Endometrial microvascular endothelial cells (primary cell): ENCODE data around the gene GP2. TPM values are rescaled to one million over a fixed set of nuclear protein-coding genes. Genes with fewer than 3 reads are reported as not detected.

Experiments used
- in situ Hi-C: cut with HindIII; loops from 2 replicates; pipeline ENCODE4 v1.10.0; 2017; ENCODE audit warnings: low sequenced_read_pairs, low pct_unique_long_range_greater_than_20kb; ENCODE audit errors: inconsistent ontology term
- total RNA-seq: library from RNA; depleted of rRNA; stranded (reverse); fragments of >200 nt; gene quantifications from one replicate; pipeline ENCODE4 v1.2.3, GENCODE V29; 2015; ENCODE audit errors: inconsistent ontology term

Gene GP2
- not detected for total RNA-seq

- in situ Hi-C loops: no loop called here
Observed at GRCh38 chr16:20327444-20328041, at the start of gene GP2. GP2 (minus strand) TSS chr16:20327513; CDS start chr16:20326431, 1,082 bp downstream.

DNA sequence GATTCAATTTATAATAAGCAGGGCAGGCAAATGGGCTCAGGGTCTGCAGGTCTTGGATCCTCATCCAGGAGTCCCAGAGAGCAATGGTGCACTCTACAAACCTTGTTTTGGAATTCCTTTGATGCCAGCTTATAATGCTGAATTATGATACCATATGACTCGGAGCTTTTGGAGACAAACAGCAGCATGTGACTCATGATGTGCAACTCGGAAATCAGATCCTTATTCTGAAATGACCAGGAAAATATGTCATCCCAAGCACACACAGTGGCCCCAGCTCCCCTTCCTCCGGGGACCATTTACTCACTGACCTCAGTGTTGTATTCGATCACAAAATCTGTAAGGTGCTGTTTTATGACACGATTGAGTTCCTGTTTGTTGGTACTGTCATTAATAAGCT lies 45.4 kb upstream of the GP2 start:
- in situ Hi-C loops: no loop called here

- in situ Hi-C loops: no loop called here
Observed at GRCh38 chr16:20369452-20370054, 42.2 kb upstream of the GP2 start.

DNA sequence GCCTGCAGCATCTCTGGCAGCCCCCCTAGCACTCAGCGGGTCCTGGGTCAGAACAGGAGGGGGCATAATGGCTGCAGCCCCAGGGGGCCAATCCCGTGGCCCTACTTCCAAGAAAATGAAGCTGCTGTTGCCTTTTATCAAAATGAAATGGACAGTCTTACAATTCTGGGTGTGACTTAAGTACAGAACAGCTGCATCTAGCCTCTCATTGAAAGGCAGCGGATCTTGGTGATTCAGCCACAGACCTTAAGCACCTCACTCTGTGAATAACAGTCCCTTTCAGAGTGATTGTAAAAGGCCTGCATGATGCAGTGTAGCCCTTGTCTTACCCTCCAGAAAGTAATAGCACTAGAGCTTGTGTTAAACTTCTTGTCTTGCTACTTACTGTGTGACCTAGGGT lies 36.7 kb upstream of the GP2 start:
- in situ Hi-C loops: no loop called here

DNA sequence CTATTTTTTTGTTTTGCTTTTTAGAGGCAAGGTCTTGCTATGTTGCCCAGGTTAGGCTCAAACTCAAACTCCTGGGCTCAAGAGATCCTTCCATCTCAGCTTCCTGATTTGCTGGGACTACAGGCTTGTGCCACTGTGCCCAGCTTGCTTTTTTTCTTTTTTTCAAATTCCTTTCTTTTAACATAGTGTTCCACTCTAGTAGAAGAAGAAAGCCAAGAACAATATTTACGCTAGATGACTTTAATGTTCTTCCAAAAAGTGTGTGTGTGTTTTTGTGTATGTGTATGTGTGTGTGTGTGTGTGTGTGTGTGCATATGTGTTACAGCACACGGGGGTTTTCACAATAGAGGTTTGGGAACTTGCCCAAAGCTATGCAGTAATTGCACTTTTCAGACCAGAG lies 35.9 kb upstream of the GP2 start:
- in situ Hi-C loops: no loop called here

DNA sequence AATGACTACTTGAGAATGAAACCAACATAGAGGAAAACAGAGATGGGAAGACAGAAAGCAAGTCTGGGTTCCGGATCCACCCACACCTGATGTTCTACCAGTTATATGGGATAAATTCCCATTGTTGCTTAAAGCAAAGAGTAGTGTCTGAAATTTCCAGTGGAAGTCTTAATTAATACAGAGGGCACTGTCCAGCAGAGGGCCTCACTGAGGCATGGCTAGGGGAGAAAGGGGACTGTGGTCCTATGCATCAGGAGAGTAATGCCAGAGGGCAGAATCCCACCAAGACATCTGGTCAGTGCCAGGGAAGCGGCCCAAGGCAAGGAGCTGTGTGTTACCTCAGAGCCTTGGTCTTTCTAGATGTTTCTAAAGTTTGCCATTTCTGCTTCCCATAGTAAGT lies 32.7 kb upstream of the GP2 start:
- in situ Hi-C loops: no loop called here

GRCh38 chr16:20355114-20355782 lies 27.9 kb upstream of the GP2 start:
- in situ Hi-C loops: no loop called here

DNA sequence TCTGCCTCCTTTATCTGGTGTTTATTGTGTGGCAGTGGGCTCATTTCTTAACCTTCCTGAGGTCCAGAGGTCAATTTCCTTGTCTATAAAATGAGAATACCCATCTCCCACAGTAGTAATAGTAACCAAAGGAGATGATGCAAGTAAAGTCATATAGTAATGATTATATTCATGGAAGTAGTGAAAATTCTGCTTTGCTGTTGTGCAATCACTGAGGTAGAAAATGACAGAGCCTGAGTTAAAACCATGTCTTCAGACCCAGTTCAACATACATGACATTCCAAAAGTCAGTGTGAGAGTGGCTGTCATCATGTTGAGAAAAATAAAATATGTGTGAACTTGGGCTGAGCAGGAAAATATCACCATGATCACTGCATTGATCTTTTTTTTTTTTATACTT lies 26.1 kb upstream of the GP2 start:
- in situ Hi-C loops: no loop called here

GRCh38 chr16:20352615-20353014 lies 25.3 kb upstream of the GP2 start, which contains the start of gene UMOD:
UMOD (minus strand) TSS chr16:20352715; CDS start chr16:20350737, 1,978 bp downstream.
- in situ Hi-C loops: no loop called here

DNA sequence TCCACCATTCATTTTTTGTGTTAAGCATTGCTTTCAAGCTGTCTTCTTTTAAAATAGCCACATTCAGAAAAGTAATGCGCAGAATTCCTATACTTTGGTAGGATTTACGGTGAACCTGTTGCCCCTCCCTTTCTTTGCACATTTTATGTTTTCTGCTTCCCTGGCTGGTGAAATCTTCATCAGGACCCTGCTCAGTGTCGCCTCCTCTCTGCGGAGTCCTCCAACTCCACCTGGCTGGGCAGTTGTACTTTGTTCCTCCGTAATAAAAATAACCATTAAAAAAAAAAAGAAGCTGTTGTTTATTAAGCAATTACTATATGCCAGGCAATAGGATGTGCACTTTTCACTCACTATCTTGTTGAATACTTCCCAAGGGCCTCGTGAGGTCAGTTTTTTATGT lies 22.3 kb upstream of the GP2 start:
- in situ Hi-C loops: no loop called here

DNA sequence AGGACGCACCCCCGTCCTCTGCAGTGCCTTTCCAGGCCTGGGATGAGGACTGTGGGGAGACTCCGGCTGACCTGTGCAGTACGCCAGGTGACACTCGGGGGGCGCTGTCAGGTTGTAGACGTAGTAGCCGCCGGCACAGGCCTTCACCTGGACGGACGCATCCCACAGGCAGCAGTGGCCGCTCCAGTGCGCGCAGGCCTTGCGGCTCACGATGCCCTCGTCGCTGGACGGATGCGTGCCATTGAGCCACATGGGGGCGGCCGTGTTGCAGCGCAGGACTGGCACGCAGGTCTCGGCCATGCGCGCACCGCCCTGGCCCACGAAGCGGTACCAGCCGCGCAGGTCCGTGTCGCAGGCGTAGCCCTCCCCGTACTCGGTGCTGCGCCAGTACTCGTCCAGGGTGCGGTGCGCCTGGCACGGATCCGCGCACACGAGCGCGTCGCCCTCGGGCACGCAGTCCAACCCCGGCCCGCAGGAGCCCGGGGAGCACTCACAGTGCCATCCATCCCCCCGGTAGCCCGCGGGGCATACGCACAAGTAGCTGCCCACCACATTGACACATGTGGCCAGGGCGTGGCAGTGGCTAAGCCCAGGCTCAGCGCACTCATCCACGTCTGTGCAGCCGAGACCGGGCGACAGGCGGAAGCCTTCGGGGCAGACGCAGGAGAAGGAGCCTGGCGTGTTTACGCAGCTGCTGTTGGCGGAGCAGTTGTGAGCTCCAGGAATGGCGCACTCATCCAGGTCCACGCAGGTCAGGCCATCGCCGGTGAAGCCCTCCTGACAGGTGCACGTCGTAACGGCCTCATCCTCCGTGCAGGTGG lies 21.3 kb upstream of the GP2 start:
- in situ Hi-C loops: no loop called here

DNA sequence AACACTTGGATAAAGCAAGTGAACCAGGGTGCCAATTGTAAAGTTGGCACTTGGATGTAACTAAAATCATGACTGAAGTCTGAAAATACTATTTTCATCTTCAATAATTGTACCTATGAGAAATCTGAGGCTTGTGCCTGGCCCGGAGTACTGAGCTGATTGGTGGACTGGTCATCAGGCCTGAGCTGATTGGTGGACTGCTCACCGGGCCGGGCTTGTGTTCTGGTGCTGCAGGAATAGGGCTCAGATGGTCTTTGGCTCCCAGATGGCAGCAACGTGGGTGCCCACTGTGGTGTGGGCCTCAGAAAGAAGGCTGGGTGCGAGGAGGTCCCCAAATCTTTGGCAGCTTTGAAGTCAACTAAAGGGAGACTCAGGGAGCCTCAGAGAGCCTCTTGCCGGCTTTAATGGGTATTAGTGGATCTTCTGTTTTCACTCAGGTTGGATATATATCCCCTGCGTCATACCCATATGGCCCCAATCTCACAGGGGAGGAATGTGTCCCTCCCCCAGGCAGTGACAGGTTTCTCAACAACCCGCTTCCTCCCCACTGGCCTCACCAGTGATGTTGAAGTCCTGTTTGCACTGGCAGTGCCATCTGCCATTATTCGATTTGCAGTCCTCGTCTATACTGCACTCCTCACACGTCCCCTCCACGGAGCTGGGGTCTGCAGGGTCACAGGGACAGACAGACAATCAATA lies 20.5 kb upstream of the GP2 start:
- in situ Hi-C loops: no loop called here

DNA sequence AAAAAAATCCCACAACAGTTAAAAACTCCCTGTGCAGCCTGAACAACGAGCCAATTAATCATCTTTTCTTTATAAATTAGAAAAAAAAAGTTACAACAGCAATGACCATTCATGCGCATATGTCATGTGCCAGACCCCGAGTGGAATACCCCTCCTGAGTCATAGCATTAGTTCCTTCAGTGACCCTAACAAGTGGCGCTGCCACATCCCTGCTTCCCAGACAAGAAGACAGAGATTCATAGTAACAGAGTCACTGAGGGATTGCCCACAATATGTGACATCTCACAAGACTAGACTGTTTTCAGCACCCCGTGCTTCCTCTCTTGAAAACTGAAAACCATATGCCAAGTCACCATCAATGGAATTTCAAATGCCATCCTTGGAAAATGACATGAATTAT lies 17.3 kb upstream of the GP2 start:
- in situ Hi-C loops: no loop called here

DNA sequence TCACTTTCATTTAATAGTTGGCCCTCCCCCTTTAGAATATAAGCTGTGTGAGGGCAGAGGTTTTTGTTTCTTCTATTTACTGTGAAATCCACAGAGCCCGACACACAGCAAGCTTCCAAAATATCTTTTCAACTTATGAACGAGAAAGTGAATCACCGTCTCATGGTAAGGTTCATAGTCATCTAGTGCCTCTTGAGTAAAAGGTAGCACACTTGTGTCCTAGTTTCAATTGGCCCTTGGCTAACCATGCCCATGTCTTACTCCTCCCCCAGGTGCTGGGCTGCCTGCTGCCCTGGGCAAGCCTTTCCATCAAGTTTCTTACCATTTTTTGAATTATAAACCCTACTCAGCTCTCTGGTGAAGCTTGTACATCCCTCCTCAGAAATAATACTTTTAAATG lies 12.4 kb upstream of the GP2 start:
- in situ Hi-C loops: no loop called here

DNA sequence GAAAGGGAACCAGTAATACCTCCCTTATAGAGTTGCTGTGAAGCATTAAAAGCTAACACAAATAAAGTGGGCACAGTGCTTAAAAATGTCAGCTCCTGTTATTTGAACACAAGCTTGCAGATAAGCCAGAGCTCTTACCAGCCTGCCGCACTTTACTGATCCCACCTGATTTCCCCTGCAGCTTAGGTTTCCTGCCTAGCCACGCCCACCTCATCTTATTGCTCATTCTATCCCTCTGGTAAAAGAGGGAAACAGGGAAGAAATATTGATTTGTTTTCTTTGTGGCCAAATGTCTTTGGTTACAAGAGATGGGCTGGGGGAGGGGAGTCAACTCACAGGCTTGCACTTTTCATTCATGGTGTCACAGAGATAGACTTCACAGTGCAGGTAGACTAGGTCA lies 9.6 kb upstream of the GP2 start:
- in situ Hi-C loops: no loop called here

DNA sequence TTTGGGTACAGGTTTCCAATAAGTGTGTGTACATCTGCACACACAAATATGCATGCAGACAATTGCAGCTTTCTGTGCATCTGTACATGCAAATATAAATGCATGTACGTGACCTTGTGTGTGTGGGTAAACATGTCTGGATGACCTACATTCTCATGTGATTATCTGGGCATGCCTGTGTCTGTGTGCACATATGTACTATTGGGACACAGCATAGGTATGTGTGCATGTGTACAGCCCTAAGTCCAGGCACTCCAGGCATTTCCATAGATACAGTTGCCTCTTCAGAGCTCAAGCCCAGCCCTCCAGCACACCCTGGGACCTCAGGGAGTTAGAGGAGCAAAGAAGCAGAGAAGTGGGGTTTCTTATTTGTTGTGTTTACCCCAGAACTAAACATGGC lies 7.1 kb upstream of the GP2 start:
- in situ Hi-C loops: no loop called here

DNA sequence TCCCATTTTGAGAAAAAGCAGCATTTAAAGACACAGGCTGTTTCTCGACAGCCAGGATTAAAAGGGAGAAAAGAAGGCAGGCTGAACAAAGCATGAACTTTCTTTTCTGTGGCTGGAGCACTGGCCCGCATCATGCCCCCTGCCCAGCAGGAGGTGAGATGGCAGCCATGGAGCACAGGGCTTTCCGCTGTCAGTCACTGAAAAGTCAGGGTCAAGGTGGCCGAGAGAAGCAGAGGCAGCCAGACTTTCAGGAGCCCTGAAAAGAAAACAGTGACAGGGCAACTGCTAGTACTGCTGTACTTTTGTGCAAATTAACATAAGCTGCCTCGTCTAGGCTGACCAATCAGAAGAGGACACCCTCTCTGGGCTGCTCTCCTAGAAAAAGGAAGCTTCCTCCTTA lies 5.8 kb upstream of the GP2 start:
- in situ Hi-C loops: no loop called here

GRCh38 chr16:20332411-20332810 lies 5.1 kb upstream of the GP2 start:
- in situ Hi-C loops: no loop called here

DNA sequence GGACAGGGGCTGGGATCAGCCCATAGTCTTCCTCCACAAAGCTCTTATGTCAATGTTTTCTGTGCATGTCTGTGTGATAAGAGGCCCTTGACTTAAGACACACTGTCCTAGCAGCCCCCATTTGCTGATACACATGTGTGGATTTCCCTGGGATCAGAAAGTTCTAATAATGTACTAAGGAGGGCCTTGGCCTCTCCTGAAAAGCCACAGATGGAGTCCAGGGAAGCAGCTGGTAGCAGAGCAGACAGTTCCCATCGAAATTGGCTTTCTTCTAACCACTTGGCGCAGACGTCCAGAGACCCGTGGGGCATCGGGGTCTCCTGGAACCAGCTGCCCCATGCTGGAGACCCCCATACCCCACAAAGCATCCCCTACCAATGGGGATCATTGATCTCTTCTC lies 4.3 kb upstream of the GP2 start:
- in situ Hi-C loops: no loop called here
